Measurements from ENCODE around the gene INO80.

GRCh38 chr15:41020829-41021228, 95.3 kb downstream of the INO80 start:
- TF ChIP-seq BACH2 (CRISPR knock-in tag; IDR thresholded peaks at IDR 0.05; ENCODE audit: borderline replicate concordance) (no peak), ZFP3 (CRISPR knock-in tag; IDR thresholded peaks at IDR 0.05) (no peak), ZFP30 (CRISPR knock-in tag; IDR thresholded peaks at IDR 0.05) (no peak), ESRRG (CRISPR knock-in tag; IDR thresholded peaks at IDR 0.05) (no peak), ARNTL (CRISPR knock-in tag; IDR thresholded peaks at IDR 0.05; ENCODE audit: borderline replicate concordance, low read depth) (no peak)
- TF ChIP-seq, protein P1, sequence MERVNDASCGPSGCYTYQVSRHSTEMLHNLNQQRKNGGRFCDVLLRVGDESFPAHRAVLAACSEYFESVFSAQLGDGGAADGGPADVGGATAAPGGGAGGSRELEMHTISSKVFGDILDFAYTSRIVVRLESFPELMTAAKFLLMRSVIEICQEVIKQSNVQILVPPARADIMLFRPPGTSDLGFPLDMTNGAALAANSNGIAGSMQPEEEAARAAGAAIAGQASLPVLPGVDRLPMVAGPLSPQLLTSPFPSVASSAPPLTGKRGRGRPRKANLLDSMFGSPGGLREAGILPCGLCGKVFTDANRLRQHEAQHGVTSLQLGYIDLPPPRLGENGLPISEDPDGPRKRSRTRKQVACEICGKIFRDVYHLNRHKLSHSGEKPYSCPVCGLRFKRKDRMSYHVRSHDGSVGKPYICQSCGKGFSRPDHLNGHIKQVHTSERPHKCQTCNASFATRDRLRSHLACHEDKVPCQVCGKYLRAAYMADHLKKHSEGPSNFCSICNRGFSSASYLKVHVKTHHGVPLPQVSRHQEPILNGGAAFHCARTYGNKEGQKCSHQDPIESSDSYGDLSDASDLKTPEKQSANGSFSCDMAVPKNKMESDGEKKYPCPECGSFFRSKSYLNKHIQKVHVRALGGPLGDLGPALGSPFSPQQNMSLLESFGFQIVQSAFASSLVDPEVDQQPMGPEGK (CRISPR knock-in tag; IDR thresholded peaks at IDR 0.05; ENCODE audit: borderline replicate concordance): no peak
- TF ChIP-seq, protein P2, sequence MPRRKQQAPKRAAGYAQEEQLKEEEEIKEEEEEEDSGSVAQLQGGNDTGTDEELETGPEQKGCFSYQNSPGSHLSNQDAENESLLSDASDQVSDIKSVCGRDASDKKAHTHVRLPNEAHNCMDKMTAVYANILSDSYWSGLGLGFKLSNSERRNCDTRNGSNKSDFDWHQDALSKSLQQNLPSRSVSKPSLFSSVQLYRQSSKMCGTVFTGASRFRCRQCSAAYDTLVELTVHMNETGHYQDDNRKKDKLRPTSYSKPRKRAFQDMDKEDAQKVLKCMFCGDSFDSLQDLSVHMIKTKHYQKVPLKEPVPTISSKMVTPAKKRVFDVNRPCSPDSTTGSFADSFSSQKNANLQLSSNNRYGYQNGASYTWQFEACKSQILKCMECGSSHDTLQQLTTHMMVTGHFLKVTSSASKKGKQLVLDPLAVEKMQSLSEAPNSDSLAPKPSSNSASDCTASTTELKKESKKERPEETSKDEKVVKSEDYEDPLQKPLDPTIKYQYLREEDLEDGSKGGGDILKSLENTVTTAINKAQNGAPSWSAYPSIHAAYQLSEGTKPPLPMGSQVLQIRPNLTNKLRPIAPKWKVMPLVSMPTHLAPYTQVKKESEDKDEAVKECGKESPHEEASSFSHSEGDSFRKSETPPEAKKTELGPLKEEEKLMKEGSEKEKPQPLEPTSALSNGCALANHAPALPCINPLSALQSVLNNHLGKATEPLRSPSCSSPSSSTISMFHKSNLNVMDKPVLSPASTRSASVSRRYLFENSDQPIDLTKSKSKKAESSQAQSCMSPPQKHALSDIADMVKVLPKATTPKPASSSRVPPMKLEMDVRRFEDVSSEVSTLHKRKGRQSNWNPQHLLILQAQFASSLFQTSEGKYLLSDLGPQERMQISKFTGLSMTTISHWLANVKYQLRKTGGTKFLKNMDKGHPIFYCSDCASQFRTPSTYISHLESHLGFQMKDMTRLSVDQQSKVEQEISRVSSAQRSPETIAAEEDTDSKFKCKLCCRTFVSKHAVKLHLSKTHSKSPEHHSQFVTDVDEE (CRISPR knock-in tag; IDR thresholded peaks at IDR 0.05): no peak
